ENCODE data around the gene NCAM1.

NCAM1 gene

GRCh38 chr11:113166280-113166679 lies 205.1 kb downstream of the NCAM1 start:
- H3K4me3 ChIP-seq (ENCODE audit: control insufficient read depth in 1 of 7, extremely low read depth in 1 of 7, insufficient read depth in 4 of 7, low read depth in 2 of 7, low read length in 6 of 7) = no peak overlapping the region
- peaks cover 0 to 5% (median 0%) of the 10 kb centered on the region in 5 experiments for H3K27me3 ChIP-seq (replicated peaks in 2 of 5; ENCODE audit: control insufficient read depth in 4 of 5, insufficient read depth in 5 of 5, low read length in 4 of 5)
- H3K4me1 ChIP-seq (ENCODE audit: control extremely low read depth in 1 of 4, control insufficient read depth in 4 of 4, insufficient read depth in 4 of 4, low read length in 3 of 4) = no peaks in the 10 kb centered on the region
- POLR2A ChIA-PET = no interaction called here
- WGBS (ENCODE audit: insufficient coverage) = 93% methylated on average over 3 of the region's 3 CpGs
- CTCF ChIA-PET = no interaction called here
- no peaks in the 10 kb centered on the region for H3K9me3 ChIP-seq (ENCODE audit: control extremely low read depth in 1 of 5, control insufficient read depth in 4 of 5, insufficient read depth in 2 of 5, low read depth in 1 of 5, low read length in 4 of 5)
- no peak for DNase-seq
- H3K27ac ChIP-seq (ENCODE audit: insufficient read depth in 1 of 2, low read depth in 1 of 2, low read length in 2 of 2, poor library complexity in 1 of 2, severe bottlenecking in 2 of 2) = no peak overlapping the region
- no peaks in the 10 kb centered on the region for H3K36me3 ChIP-seq (ENCODE audit: control insufficient read depth in 4 of 4, insufficient read depth in 4 of 4, low read length in 3 of 4)

GRCh38 chr11:113167599-113167998 lies 206.4 kb downstream of the NCAM1 start:
- CTCF ChIA-PET = interaction anchor here (0.6 kb wide), 2 partner anchors 20 to 315 kb away, joined by 3 read pairs; no protein-coding TSS in a partner anchor
- POLR2A ChIA-PET = no interaction called here

GRCh38 chr11:113168354-113169342 lies 207.4 kb downstream of the NCAM1 start:
- WGBS (ENCODE audit: insufficient coverage) = 81% methylated on average over 8 of the region's 13 CpGs

More at GRCh38 chr11:113167599-113167998, 206.4 kb downstream of the NCAM1 start:
- Histone ChIP-seq H3K9me3 (ENCODE audit: control extremely low read depth in 1 of 5, control insufficient read depth in 4 of 5, insufficient read depth in 2 of 5, low read depth in 1 of 5, low read length in 4 of 5) (no peaks in the 10 kb centered on the region), H3K36me3 (ENCODE audit: control insufficient read depth in 4 of 4, insufficient read depth in 4 of 4, low read length in 3 of 4) (no peaks in the 10 kb centered on the region), H3K27ac (ENCODE audit: insufficient read depth in 1 of 2, low read depth in 1 of 2, low read length in 2 of 2, poor library complexity in 1 of 2, severe bottlenecking in 2 of 2) (no peak overlapping the region), H3K27me3 (replicated peaks in 2 of 5; ENCODE audit: control insufficient read depth in 4 of 5, insufficient read depth in 5 of 5, low read length in 4 of 5) (peaks cover 0 to 5% (median 0%) of the 10 kb centered on the region in 5 experiments), H3K4me1 (ENCODE audit: control extremely low read depth in 1 of 4, control insufficient read depth in 4 of 4, insufficient read depth in 4 of 4, low read length in 3 of 4) (no peaks in the 10 kb centered on the region), H3K4me3 (ENCODE audit: control insufficient read depth in 1 of 7, extremely low read depth in 1 of 7, insufficient read depth in 4 of 7, low read depth in 2 of 7, low read length in 6 of 7) (no peak overlapping the region)
- no peak for DNase-seq
- 90% methylated on average over 3 of the region's 6 CpGs for WGBS (ENCODE audit: insufficient coverage)

GRCh38 chr11:113172382-113172951 lies 211.2 kb downstream of the NCAM1 start:
- no peak overlapping the region for H3K4me3 ChIP-seq (ENCODE audit: control insufficient read depth in 1 of 7, extremely low read depth in 1 of 7, insufficient read depth in 4 of 7, low read depth in 2 of 7, low read length in 6 of 7)
- no peak overlapping the region for H3K27ac ChIP-seq (ENCODE audit: insufficient read depth in 1 of 2, low read depth in 1 of 2, low read length in 2 of 2, poor library complexity in 1 of 2, severe bottlenecking in 2 of 2)
- H3K27me3 ChIP-seq (replicated peaks in 2 of 5; ENCODE audit: control insufficient read depth in 4 of 5, insufficient read depth in 5 of 5, low read length in 4 of 5) = peaks cover 0 to 7% (median 2%) of the 10 kb centered on the region in 5 experiments
- ChIA-PET CTCF (no interaction called here), POLR2A (no interaction called here)
- H3K4me1 ChIP-seq (ENCODE audit: control extremely low read depth in 1 of 4, control insufficient read depth in 4 of 4, insufficient read depth in 4 of 4, low read length in 3 of 4) = no peaks in the 10 kb centered on the region
- H3K9me3 ChIP-seq (ENCODE audit: control extremely low read depth in 1 of 5, control insufficient read depth in 4 of 5, insufficient read depth in 2 of 5, low read depth in 1 of 5, low read length in 4 of 5) = no peaks in the 10 kb centered on the region
- no peaks in the 10 kb centered on the region for H3K36me3 ChIP-seq (ENCODE audit: control insufficient read depth in 4 of 4, insufficient read depth in 4 of 4, low read length in 3 of 4)
- WGBS (ENCODE audit: insufficient coverage) = 92% methylated on average over 5 of the region's 6 CpGs
- DNase-seq = no peak

More at GRCh38 chr11:113168354-113169342, 207.4 kb downstream of the NCAM1 start:
- DNase-seq = peak in 1 of 3 donors; percentile 2
- Histone ChIP-seq H3K4me1 (ENCODE audit: control extremely low read depth in 1 of 4, control insufficient read depth in 4 of 4, insufficient read depth in 4 of 4, low read length in 3 of 4) (no peaks in the 10 kb centered on the region), H3K27ac (ENCODE audit: insufficient read depth in 1 of 2, low read depth in 1 of 2, low read length in 2 of 2, poor library complexity in 1 of 2, severe bottlenecking in 2 of 2) (no peak overlapping the region), H3K9me3 (ENCODE audit: control extremely low read depth in 1 of 5, control insufficient read depth in 4 of 5, insufficient read depth in 2 of 5, low read depth in 1 of 5, low read length in 4 of 5) (no peaks in the 10 kb centered on the region), H3K27me3 (replicated peaks in 2 of 5; ENCODE audit: control insufficient read depth in 4 of 5, insufficient read depth in 5 of 5, low read length in 4 of 5) (peaks cover 0 to 5% (median 0%) of the 10 kb centered on the region in 5 experiments), H3K36me3 (ENCODE audit: control insufficient read depth in 4 of 4, insufficient read depth in 4 of 4, low read length in 3 of 4) (no peaks in the 10 kb centered on the region), H3K4me3 (ENCODE audit: control insufficient read depth in 1 of 7, extremely low read depth in 1 of 7, insufficient read depth in 4 of 7, low read depth in 2 of 7, low read length in 6 of 7) (no peak overlapping the region)
- ChIA-PET CTCF (no interaction called here), POLR2A (no interaction called here)

GRCh38 chr11:113173126-113173525 lies 211.9 kb downstream of the NCAM1 start:
- Histone ChIP-seq H3K27me3 (replicated peaks in 2 of 5; ENCODE audit: control insufficient read depth in 4 of 5, insufficient read depth in 5 of 5, low read length in 4 of 5) (peaks cover 0 to 7% (median 2%) of the 10 kb centered on the region in 5 experiments), H3K27ac (ENCODE audit: insufficient read depth in 1 of 2, low read depth in 1 of 2, low read length in 2 of 2, poor library complexity in 1 of 2, severe bottlenecking in 2 of 2) (no peak overlapping the region), H3K36me3 (ENCODE audit: control insufficient read depth in 4 of 4, insufficient read depth in 4 of 4, low read length in 3 of 4) (no peaks in the 10 kb centered on the region), H3K4me3 (ENCODE audit: control insufficient read depth in 1 of 7, extremely low read depth in 1 of 7, insufficient read depth in 4 of 7, low read depth in 2 of 7, low read length in 6 of 7) (no peak overlapping the region), H3K4me1 (ENCODE audit: control extremely low read depth in 1 of 4, control insufficient read depth in 4 of 4, insufficient read depth in 4 of 4, low read length in 3 of 4) (no peaks in the 10 kb centered on the region), H3K9me3 (ENCODE audit: control extremely low read depth in 1 of 5, control insufficient read depth in 4 of 5, insufficient read depth in 2 of 5, low read depth in 1 of 5, low read length in 4 of 5) (no peaks in the 10 kb centered on the region)
- ChIA-PET POLR2A (no interaction called here), CTCF (no interaction called here)
- 100% methylated on average over 3 of the region's 4 CpGs for WGBS (ENCODE audit: insufficient coverage)
- DNase-seq = no peak

GRCh38 chr11:113174882-113175281 lies 213.7 kb downstream of the NCAM1 start:
- DNase-seq = no peak
- WGBS (ENCODE audit: insufficient coverage) = 100% methylated on average over 1 of the region's 1 CpG
- H3K36me3 ChIP-seq (ENCODE audit: control insufficient read depth in 4 of 4, insufficient read depth in 4 of 4, low read length in 3 of 4) = no peaks in the 10 kb centered on the region
- peaks cover 0 to 14% (median 2%) of the 10 kb centered on the region in 5 experiments for H3K27me3 ChIP-seq (replicated peaks in 2 of 5; ENCODE audit: control insufficient read depth in 4 of 5, insufficient read depth in 5 of 5, low read length in 4 of 5)
- H3K4me3 ChIP-seq (ENCODE audit: control insufficient read depth in 1 of 7, extremely low read depth in 1 of 7, insufficient read depth in 4 of 7, low read depth in 2 of 7, low read length in 6 of 7) = no peak overlapping the region
- no peaks in the 10 kb centered on the region for H3K9me3 ChIP-seq (ENCODE audit: control extremely low read depth in 1 of 5, control insufficient read depth in 4 of 5, insufficient read depth in 2 of 5, low read depth in 1 of 5, low read length in 4 of 5)
- H3K4me1 ChIP-seq (ENCODE audit: control extremely low read depth in 1 of 4, control insufficient read depth in 4 of 4, insufficient read depth in 4 of 4, low read length in 3 of 4) = no peaks in the 10 kb centered on the region
- H3K27ac ChIP-seq (ENCODE audit: insufficient read depth in 1 of 2, low read depth in 1 of 2, low read length in 2 of 2, poor library complexity in 1 of 2, severe bottlenecking in 2 of 2) = no peak overlapping the region
- CTCF ChIA-PET = no interaction called here
- POLR2A ChIA-PET = no interaction called here
